Activated T-cell treated with anti-CD3 and anti-CD28 coated beads for 24 hours (primary cell): Measurements from ENCODE around the gene ZC3H4.
A peak's percentile ranks its signal among the peaks of the same experiment; 100 is the strongest.

Experiments used
- DNase-seq: peaks from one replicate; pipeline ENCODE4 v3.0.0-alpha.2; 2020; ENCODE audit warnings: low read depth

The ZC3H4 gene

DNA sequence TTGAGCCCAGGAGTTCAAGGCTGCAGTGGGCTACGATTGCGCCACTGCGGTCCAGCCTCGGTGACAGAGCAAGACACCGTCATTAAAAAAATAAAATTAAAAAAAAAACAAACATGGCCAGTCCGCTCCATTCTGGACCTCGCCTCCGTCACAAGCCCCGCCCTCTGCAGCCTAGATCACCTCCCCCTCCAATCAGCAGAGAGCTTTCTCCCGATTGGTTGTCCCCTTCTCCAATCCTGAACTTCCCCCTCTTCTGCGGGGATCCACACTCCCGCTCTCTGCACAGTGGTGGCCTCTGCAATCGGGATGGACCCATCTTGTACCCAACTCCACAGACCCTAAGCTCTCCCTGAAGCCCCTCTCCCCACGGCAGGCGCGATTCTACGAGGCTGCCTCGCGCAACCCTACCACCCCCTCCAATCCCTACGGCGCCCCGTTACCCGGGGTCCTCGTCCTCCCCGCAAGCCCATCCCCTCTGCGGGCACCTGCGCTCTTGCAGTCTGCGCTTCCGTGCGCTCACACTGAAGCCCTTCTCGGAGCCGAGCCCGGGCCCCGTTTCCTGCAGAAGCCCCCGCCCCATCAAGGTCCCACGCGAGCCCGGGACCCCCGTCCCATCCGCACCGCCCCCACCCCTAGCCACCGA lies 65.7 kb downstream of the ZC3H4 start:
- DNase-seq: peak; percentile 64

DNA sequence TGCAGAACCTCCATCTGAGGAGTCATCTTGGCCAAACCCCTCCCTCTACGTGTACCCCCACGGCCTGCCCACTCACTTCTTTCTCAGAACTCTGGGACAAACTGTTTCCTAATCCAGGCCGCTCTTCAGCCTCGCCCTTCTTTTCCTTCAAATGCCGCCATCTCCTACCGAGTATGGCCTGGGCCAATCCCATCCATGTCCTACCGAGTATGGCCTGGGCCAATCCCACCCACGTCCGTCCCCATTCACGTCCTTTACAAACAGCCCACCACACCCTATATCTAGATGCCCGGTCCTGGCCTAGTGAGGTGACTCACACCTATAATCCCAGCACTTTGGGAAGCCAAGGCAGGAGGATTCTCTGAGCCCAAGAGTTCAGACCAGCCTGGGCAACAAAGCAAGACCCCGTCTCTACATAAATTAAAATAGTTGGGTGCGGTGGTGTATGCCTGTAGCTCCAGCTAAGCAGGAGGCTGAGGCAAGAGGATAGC lies 66.3 kb downstream of the ZC3H4 start:
- no peak for DNase-seq

DNA sequence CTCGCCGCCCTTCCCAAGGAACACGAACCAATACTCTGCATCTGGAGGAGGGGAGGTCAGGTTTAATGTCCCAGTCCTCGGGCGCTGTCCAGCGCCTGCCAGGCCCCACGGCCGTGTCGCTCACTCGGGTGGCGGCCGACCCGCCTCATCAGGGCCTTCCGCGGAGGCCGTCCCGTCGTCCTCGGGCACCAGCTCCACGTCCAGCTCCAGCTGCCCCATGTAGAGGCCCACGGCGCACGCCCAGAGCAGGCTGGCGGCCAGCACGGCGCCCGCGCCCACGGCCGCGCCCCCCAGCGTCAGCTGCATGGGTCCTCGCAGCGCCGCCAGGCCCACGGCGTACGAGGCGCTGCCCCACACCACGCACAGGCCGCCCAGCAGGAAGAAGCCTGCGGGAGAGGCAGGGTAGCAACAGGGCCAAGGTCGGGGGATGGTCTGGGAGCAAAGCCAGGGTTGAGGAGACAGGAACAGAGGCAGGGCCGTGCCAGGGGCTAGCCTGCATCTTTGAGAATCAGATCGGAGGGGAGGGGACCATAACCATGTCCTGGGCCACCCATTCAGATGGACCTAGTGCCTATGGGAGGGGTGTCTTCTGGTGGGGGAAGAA lies 67.6 kb downstream of the ZC3H4 start:
- DNase-seq: no peak

DNA sequence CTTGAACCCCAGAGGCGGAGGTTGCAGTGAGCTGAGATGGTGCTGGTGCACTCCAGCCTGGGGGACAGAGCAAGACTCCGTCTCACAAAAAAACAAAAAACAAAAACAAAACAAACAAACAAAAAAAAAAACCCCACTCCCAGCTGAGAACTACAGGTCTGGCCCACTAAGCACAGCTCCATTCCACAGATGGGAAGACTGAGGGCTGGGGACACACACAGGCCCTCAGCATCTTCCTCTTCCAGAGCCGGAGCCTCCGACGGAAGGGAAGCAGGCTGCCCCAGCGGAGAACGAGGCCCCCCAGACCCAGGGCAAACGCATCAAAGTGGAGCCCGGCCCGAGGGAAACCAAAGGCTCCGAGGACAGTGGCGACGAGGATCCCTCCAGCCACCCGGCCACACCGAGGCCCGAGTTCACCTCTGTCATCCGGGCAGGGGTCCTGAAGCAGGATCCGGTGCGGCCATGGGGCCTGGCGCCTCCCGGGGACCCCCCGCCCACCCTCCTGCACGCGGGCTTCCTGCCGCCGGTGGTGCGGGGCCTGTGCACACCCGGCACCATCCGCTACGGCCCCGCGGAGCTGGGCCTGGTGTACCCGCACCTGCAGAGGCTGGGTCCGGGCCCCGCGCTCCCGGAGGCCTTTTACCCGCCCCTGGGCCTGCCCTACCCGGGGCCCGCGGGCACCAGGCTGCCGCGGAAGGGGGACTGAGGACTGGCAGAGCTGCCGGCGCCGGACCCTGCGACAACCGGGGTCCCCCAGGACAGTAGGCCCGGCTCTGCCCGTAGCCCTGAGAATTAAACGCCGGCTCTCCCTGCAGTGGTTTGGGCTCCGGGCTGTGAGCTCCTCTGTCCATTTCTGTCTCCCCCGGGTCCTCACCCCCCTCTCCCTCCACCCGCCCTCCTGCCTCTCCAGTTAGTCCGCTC lies 68.4 kb downstream of the ZC3H4 start:
- no peak for DNase-seq

DNA sequence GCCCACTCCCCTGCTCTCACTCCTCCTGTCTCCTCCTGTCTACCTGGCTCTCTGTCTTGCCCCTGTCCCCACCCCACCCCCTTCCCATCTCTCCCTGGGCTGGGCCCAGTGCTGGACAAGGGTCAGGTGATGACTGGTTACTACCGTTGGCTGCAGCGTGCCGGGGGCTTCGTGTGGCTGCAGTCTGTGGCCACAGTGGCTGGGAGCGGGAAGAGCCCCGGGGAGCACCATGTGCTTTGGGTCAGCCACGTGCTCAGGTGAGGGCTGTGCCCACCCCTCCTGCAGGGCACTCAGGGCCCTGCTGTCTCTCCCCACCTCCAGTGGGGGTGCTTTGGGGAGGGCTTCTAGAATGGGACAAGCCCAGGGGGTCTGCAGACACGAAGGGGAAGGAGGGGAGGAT lies 72.7 kb downstream of the ZC3H4 start:
- DNase-seq: no peak

DNA sequence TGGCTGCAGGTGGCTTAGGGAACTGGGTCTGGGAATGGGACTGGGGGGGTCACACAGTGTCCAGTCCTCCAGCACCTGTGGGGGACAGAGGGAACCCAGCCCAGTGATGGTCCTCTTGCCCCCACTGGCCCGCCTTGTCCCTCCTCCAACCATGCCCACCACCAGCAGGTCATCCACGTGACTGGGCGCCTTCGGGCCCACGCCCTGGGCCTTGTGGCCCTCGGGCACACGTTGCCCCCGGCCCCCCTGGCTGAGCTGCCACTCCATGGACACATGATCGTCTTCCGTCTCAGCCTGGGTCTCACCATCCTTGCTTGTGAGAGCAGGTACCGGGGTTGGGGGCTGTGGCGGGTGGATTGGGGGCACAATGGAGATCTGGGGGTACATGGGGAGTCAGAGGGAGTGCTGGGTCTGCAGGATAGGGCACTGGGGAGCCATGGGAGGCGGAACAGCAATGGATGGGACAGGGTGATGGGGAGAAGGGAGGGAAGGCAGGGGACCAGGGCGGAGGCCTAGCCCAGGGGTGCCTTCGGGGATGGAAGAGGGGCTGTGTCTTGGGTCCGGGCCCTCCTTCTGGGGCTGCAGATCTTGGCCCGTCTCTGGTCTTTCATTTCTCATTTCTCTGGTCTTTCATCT lies 74.2 kb downstream of the ZC3H4 start:
- DNase-seq: no peak

DNA sequence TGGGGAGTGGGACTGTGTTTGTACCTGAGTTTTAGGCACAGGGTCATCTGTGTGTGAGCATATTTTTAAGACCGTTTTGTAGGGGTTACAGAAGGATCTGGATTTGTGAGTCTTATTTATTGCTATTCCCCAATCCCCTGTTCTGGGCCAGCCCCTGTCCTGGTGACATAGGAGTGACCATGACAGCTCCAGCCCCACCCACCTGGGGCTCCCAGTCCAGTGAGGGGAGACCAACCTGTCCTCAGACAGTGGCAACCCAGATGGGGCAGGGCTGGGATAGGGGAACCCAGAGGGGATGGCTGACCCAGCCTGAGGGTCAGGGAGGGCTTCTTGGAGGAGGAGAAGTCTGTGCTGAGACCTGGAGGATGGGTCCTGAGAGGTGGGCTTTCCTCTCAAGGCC lies 75.8 kb downstream of the ZC3H4 start:
- DNase-seq: no peak

DNA sequence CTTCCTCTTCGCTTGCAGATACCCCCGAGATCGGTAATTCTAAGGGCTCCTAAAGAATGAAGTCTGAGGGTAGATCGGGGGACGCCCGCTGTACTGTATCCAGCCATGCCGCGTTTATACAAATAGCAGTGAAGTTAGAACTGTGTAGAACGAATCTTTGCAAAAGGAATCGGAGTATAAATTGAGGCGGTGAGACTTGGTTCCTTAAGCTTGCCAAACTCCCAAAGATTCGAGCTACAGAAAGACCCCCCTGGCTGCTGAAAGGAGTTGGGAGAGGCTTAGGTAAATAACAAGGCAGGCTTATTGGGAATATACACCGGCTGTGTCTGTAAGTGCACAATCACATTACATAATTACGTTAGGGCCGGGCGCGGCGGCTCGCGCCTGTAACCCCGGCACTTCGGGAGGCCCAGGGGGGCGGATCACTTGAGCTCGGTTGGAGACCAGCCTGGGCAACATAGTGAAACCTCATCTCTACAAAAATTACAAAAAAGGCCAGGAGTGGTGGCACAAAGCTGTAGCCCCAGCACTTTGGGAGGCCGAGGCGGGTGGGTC lies 77.4 kb downstream of the ZC3H4 start:
- no peak for DNase-seq

DNA sequence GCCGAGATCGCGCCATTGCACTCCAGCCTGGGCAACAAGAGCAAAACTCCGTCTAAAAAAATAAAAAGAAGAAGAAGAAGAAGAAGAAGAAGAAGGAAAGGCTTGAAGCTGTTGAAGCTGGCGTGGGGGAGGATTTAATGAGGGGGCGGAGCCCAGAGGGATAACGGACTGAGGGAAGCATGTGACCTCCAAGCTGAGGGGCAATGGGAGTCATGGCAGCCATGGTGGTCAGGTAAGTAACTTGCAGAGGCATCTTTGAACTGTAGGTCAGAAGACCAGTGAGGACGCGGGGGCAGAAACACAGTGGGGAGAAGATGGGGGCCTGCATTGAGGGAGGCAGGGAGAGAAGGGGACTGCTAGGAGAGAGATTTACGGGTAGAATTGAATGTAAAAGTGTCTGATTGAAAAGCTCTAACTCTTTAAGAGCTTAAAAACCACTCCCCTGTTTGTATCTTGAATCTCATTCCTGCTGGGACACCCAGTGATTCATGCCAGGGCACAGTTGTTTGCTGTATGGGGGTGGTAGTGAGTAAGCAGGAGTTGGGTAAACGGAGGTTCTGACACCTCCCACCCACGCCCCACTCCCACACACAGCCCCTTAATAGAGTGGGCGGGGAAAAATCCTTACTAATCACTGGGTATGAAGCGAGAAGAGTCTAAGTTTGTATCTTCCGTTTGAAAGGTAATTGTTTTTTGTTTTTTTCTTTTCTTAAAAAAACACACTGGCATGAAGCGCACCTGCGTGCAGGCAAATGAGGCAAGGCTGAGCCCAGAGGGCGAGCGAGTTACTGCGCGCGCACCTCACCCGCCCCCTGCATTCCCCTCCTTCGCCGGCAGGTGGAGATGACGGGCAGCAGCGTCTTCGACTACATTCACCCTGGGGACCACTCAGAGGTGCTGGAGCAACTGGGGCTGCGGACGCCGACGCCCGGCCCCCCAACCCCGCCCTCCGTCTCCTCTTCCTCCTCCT lies 78.2 kb downstream of the ZC3H4 start:
- DNase-seq: peak; percentile 96

DNA sequence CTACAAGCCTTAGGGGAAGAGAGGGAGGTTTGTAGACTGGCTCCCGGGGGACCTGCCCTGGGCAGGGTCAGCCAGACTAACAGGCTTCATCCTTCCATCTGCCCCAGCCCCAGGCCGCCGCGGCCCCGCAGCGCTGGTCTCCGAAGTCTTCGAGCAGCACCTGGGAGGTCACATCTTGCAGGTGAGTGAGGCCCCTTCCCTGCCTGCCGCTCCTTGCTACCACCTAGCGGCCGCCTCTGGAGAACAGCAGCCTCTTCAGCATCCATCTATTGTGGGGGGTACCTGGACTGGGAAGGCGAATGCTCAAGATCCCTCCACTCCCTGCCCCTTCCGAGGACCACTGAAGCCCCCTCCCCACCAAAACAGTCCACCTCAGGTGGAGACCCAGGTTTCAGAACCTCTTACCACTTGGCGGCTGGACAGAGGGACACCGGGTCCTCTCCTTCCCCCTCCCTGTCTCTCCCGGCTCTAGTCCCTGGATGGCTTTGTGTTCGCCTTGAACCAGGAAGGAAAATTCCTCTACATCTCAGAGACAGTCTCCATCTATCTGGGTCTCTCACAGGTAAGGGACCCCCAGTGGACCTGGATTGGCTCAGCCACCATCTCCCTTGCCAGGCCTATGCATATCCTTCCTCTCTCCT lies 81.3 kb downstream of the ZC3H4 start:
- DNase-seq: peak; percentile 50

DNA sequence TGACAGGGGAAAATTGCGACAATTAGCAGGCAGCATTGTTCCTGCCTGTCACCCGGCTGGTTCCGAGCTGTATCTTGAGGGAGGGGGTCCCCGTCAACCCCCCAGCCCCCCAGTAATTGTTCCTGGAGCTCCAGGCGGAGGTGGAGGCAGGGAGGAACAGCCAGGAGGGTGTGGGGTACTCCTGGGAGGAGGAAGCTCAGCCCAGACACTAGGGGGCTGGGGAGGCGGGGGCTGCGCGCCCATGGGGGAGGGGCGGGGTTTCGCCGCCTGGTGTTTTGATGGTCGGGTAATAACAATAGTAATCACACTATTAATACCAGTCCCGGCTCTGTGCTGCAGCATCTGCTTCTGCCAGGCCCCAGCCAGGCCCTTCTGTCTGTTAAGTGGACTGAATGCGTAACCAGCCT lies 85.4 kb downstream of the ZC3H4 start:
- no peak for DNase-seq

DNA sequence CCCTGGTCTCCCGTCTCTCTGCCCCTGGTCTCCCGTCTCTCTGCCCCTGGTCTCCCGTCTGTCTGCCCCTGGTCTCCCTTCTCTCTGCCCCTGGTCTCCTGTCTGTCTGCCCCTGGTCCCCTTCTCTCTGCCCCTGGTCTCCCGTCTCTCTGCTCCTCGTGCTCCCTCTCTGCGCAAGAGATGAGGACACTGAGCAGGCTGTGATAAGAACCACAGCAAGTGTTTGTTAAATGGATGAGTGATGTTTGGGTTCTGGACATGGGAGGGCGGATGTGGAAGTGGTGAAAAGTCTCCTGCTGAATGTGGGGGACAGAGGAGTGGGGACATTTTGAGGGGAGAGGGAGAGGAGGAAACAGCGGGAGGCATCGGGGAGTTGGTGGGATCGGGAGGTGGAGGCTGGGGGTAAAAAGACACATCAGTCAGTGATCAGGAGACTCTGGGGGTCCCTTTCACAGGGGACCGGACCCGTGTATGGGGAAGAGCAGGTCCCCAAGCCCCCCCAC lies 85.9 kb downstream of the ZC3H4 start:
- DNase-seq: no peak

DNA sequence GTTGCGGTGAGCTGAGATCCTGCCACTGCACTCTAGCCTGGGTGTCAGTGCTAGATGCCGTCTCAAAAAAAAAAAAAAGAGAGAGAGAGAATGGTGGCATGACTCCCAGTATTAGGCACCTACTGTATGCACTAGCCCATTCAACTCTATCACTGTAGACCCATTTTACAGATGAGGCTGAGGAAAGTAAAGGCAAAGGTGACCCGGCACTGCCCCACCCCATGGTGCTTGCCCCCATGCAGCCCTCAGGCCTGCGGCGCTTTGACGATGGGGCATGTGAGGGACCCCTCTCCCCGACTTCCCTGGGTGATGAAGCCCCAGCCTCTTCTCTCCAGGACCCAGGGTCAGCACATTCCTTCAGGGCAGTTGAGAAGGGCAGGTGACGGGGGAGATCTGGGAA lies 86.7 kb downstream of the ZC3H4 start:
- no peak for DNase-seq

DNA sequence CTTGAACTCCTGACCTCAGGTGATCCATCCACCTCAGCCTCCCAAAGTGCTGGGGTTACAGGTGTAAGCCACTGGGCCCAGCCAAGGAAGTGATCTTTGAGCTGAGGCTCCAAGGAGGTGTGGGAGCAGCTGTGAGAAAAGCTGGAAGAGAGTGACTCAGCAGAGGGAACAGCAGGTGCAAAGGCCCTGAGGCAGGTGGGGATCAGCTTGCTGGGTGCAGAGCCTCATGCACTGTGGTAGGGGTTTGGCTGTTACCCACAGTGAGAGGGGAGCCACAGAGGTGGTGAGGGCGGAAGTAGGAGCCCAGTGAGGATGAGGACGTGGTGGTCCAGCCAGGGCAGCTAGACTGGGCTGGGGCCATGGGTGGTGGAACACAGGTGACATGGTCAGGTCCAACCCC lies 87.4 kb downstream of the ZC3H4 start:
- no peak for DNase-seq

DNA sequence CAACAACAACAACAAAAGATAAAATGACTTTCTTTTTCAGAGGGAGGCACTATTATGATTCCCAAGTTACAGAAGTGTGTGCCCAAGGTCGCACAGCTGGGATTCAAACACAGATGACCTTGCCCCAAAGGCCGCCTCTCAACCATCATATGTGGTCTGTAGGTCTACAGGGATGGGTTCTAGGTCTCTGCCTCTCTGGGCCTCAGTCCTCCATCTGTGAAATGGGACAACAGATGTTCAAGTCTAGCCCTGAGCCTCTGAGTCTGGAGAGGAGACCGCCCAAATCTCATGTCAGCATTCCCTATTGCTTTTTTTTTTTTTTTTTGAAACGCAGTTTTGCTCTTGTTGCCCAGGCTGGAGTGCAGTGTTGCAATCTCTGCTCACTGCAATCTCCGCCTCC lies 89.1 kb downstream of the ZC3H4 start:
- DNase-seq: no peak

DNA sequence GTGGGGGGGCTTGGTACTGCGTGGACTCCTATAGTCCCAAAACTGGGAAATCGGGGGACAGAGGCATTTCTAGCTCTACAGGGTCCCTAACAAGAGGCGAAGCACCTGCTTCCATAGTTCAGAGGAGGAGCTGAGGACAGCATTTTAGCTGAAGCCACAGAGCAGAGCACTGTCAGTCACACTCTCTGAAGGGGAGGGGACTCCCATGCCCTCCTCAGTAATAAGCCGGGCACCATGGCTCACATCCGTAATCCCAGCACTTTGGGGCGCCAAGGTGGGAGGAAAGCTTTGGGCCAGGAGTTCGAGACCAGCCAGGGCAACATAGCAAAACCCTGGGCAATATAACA lies 90.2 kb downstream of the ZC3H4 start:
- DNase-seq: no peak

DNA sequence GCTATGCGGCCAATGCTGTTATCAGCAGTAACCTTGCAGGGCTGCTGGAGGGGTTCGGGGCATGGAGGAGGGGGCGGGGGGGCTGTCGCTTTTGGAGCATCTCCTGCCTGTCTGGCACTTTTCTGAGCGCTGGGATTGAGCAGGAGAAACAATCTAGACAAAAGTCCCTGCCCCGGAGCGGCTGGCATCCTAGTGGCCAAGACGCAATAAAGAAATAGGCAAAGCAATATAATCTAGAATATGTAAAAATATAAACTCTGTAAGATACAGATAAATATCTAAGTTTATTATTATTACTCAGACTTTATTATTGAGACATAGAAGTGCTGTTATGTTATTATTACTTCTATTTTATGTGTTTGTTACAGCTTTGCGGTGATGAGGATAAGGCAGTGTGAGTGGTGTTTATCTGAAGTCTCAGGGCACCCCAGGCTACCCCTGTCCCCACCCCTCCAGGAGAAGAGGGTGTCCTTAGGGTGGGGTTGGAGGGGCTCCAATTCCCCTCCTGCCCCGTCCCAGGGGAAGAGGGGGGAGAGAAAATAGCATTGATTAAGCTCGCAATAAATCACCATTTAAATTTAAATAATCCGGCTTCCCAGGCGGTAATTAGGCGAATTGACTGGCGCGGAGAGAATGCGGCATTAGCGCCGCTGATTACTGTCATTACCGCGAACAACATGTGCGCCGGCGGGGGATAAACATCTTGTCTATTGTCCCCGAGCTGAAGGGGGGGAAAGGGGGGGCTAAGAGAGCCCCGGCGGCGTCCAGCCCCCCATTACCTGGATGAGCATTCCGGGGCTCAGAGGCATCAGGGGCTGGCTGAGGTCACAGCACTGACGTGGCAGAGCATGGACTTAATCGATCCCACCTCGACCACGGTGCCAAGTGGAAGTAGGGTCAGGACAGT lies 90.8 kb downstream of the ZC3H4 start:
- DNase-seq: no peak

DNA sequence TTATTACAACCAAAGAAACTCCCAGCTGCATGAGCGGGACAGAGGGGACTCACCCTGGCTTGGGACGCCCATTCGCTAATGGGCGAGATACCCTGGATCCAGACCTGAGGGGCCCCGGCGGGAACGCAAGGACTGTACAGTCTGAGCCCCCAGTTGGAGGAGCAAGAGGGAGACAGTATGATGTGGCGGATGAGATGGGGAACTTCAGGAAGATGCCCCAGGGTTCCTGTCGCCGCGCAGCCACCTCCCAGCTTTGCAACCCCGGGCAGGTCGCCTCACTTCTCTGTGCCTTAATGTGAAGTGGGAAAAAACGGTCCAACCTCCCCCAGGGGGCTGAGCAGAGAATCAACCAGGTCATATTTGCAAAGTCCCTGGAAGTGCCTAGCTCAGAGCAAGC lies 91.4 kb downstream of the ZC3H4 start:
- DNase-seq: no peak

DNA sequence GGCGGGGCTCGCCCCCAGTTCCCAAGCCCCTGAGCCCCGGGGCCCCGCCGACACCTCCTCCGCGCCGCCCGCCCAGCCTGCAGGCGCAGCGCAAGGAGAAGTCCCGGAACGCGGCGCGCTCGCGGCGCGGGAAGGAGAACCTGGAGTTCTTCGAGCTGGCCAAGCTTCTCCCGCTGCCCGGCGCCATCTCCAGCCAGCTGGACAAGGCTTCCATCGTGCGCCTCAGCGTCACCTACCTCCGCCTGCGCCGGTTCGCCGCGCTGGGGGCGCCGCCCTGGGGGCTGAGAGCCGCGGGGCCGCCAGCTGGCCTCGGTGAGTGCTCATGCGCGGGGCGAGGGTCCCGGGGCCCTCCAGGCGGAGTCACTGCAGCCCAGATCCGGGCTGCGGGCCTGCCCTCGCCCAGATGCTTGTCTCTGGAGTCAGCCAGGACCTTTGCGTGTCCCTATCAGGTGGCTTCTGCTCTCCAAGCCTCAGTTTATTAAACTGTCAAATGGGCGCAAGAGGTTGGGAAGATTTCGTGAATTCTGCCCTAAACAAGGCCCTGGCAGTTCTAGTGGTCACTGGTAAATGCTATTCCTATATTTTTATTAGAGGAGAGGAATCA lies 91.9 kb downstream of the ZC3H4 start:
- DNase-seq: no peak
